ENCODE measurements around the gene ITGA8. TPM values are rescaled to one million over a fixed set of nuclear protein-coding genes. Genes with fewer than 3 reads are reported as not detected.

ITGA8 gene
- total RNA-seq, 1 experiment from 2014 or later, result not detected

DNA sequence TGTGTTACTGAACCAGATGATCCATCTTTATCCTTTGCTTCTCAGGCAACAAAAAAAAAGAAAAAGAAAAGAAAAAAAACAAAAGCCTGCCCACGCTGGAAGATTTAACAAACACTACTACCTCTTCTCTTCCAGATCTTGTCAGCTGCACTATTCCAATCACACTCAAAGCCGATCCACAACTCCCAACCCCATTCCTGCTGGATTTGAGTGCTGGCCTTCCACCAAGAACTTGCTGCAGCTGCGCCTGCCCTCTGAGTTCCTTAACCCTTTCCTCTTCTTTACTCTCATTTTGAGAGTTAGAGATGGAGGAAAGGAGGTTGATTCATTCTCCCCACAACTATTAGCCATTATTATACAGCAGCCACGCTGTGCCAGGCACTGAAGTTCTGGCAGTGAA, 16.0 kb upstream of the ITGA8 start:
- no peak for DNase-seq (ENCODE audit: low spot score)

GRCh38 chr10:15730341-15730740, 10.6 kb upstream of the ITGA8 start:
- no peak for DNase-seq (ENCODE audit: low spot score)

- no peak for DNase-seq (ENCODE audit: low spot score)
Observed at GRCh38 chr10:15729890-15730289, 10.2 kb upstream of the ITGA8 start.

DNA sequence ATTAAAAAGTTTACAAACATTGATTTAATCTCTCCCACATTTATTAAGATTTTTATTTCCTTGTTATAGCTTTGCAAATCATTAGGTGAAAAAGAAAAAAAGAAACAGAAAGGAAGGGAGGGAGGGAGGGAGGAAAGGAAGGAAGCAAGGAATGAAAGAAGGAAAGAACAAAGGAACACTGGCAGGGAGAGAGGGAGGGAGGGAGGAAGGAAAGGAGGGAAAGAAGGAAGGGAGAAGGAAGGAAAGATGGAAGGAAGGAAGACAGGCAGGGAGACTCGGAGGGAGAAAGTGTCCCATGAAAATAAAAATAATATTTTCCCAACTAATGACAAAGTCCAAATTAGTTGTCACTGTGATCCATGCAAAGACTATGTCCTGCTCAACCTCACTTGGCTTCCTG, 6.3 kb upstream of the ITGA8 start:
- DNase-seq (ENCODE audit: low spot score), result no peak

DNA sequence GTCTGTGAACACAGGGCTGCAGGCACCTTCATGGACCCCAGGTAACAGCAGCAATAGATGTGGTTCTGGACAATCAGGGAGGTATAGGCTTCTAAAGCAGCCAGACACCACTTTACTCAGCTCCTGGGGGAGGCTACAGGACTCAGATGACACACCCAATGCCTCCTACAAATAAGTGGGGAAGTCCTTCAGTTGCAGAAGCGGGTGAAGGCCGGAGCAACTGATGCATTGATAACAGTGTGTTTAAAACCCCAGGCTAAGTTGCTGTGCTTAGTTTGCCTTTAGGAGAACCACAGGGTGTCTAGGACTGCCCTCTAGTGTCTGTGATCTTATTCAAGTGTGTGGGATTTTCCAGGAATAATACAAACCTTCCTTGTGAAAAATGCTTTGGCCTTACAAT, 5.9 kb upstream of the ITGA8 start:
- peak; percentile 42 for DNase-seq (ENCODE audit: low spot score)

GRCh38 chr10:15724683-15725082, 5.0 kb upstream of the ITGA8 start:
- no peak for DNase-seq (ENCODE audit: low spot score)

- no peak for DNase-seq (ENCODE audit: low spot score)
Observed at GRCh38 chr10:15723803-15724202, 4.1 kb upstream of the ITGA8 start.

- no peak for DNase-seq (ENCODE audit: low spot score)
Observed at GRCh38 chr10:15720635-15721287, 1.0 kb upstream of the ITGA8 start.

DNA sequence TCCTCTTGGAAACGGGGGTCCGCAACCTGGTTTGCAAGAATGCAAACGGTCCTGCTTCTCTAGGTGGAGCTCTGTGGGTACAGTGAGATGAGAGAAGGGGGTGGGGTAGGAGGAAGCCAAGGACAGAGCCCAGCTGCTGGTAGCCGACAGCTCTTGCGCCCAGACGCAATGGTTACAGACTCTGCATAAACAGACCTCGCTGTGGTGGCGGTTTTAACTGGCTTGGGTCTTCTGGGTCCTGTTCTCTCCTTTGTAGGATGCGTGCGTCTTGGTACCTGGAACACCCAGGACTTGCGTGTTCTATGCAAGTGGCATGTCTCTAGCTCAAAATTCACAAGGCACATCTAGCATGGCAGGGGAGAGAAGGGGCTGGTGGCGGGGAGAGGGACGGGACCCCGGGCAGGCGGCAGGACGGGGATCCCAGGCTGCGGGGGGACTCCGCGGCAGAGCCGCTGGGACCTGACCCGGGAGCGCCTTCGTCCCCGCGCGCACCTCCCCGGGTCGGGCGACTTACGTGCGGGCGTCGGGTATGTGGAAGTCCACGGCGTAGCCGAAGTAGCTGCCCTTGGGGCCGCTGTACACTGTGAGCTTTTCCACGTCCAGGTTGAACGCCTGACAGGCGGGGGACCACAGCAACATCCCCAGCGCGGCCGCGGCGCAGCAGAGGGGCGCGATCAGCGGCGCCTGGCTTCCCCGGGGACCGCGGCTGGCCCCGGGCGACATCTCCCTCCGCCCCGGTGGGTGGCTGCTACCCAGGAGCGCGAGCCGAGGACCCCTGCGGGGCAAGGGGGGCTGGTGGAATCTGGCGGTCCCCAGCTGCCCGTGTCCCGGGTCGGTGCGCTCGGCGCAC, 448 bp downstream of the ITGA8 start:
- no peak for DNase-seq (ENCODE audit: low spot score)

DNA sequence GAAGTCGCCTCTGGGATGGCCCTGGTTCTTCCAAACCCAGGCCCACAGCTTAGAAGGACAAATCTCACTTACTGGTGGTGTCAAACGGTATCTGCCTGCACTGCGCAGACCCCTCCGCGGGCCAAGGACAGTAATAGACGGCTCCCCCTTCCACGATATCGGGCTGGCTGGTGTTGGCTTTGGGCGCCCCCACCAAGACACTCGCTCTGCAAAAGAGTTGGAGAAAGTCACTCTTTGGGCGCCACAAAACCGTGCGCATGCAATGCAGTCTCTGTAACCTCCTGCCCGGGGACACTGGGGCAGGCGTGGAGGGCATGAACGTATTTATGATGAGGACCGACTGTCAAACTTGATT, 1.1 kb downstream of the ITGA8 start:
- DNase-seq (ENCODE audit: low spot score), result no peak

DNA sequence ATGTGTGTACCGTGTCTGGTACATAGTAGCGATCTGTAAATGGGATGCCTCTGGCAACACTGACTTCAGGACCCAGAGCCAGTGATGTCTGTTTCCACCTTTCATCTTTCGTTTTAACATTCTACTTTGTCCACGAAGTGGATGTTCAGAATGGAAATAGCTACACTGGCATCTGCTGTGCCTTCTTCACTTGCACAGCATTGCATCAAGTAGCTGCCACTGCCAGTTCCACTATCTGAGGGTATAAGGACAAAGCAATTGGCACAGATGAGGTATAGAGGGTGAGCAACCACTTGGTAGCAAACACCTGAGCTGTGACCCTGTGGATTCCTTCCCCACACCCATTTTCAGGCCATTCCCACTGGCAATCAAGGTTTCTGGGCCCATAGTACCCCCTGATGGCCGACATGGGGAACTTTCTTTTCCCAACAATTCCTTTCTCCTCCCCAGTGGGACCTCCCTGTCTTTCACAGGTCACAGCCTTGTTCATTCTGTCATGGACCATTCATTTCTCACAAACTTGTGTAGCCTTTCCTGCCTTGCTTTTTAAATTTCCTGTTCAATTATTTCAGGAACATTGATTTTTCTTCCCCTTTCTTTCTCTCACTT, 4.0 kb downstream of the ITGA8 start:
- no peak for DNase-seq (ENCODE audit: low spot score)

DNA sequence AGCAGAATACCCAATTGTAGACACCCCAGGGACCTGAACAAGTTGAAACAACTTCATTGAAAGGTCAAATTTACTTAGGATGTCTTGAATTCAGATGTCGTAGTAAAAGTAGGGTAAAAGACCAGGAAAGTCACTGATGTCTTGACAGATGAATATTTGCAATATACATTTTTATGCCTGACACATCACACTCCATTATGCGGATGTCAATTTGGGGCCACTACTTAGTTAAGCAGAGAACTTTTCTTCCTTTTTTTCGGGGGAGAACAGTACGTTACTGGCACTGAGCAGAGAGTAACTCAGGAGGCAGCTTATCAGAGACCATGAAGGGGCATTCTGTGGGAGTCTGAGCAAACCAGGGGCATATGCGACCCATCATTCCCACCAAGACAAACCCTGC, 4.9 kb downstream of the ITGA8 start:
- DNase-seq (ENCODE audit: low spot score), result no peak

DNA sequence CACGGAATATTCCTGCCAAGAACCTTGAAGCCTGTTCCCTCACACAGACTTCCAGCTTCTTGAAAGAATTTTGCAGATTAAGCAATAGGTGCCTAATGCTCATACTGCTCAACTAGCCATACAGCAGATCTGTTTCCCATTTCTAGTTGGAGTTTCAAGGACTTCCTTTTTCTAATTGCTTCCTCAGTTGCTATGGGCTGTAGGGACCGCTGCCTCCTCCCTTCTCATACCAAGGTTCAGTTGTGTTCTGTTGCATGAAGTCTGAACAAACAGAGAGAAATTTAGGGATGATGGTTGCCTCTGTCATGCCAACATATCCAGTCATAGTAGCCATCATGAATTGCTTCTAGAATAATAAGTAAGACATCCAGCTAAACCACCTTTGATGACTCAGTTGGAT, 6.8 kb downstream of the ITGA8 start:
- no peak for DNase-seq (ENCODE audit: low spot score)

DNA sequence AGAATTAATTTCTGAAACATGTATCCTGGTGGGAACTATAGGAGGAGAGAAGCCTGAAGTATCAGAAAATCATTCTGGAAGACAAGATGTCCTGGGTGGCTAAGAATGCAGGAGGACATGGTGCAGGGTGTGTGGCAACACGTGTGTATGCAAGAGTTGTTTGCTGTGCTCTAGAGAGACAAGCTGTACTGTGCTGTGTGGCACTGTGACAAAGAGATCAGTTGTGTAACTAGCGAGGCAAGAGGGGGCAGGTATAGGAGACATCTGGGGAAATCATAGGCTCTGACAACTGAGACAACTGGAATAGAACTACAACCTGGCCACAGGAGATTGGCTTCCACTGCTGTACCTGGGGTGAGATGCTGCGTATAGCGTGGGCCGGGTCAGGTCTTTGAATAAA, 9.3 kb downstream of the ITGA8 start:
- DNase-seq (ENCODE audit: low spot score), result no peak

- DNase-seq (ENCODE audit: low spot score), result no peak
Observed at GRCh38 chr10:15705298-15705697, 14.4 kb downstream of the ITGA8 start.

DNA sequence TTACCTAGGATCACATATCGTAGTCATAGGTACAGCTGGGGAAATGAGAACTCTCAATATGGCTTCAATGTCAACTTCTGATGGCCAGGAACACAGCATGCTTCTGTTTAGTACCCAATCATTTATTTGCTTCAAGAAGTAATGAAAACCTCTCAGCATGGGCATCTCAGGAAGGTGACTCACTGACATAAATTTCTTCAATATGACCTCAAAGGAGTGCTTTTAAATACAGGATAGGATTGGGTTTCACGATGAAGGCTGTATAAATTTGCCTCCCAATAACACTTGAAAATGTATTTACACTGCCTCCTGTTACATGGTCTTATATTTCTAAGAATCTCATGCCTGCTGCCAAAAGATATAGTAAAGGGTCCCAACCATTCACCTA, 15.1 kb downstream of the ITGA8 start:
- DNase-seq (ENCODE audit: low spot score), result no peak

DNA sequence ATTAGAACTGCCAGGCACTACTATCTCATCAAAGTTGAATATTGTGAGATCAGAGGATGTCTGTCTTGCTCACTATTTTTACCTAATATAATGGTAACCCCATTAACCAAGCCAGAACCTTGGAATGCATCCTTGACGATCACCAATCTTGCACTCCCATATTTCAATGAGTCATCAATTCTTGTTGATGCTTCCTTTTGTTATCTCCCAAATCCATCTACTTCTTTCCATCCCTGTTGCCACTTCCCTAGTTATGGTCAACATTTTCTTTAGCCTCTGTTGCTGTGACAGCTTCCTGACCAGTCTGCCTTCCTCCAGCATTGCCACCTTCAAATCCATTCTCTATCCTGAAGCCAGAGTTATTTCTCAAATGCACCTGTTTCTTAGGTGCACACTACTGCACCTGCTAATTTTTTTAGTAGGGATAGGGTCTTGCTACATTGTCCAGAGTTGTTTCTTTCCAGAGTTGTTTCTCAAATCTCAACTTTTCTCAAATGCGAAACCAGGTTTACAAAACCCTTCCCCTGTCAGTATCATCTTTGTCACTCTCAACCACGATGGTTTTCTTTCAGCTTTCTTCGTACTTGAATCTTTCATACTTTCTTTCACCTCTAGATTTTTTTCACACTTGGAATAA, 15.7 kb downstream of the ITGA8 start:
- no peak for DNase-seq (ENCODE audit: low spot score)

GRCh38 chr10:15703151-15703880, 16.4 kb downstream of the ITGA8 start:
- DNase-seq (ENCODE audit: low spot score), result no peak

DNA sequence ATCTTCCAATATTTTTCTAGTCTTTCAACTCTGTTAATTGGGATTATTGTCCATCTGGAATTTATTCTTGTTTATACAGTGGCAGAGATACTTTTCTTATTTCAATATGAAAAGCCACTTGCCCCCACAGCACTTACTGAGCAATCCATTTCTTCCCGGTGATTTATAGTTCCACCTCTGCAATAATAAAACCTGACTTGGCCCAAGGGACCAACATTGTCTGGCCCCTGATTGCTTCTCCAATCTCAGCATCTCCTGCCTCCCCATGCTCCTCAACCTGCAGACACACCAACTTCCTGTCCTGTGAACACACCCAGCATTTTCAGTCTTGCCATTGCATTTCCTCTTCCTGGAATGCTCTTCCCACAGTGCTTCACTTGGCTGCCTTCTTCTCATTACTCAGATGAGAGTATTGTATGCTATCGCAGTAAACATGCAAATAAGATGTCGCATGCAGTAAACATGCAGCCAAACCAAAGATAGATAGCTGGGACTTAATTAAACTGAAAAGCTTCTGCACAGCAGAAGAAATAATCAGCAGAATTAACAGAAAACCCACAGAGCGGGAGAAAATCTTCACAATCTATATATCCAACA, 19.5 kb downstream of the ITGA8 start:
- DNase-seq (ENCODE audit: low spot score), result no peak

GRCh38 chr10:15695852-15696251, 23.9 kb downstream of the ITGA8 start:
- DNase-seq (ENCODE audit: low spot score), result no peak

- DNase-seq (ENCODE audit: low spot score), result no peak
Observed at GRCh38 chr10:15690031-15690430, 29.7 kb downstream of the ITGA8 start.
